Measurements from ENCODE around the gene LYPD3. TPM values are rescaled to one million over a fixed set of nuclear protein-coding genes. Genes with fewer than 3 reads are reported as not detected.
"Not testable (repeated sequence)": the region's sequence is repeated elsewhere in the genome, so short reads cannot be mapped to it uniquely, and the experiment has no call there.

The LYPD3 gene
- total RNA-seq (under 1 TPM; 0.20 to 0.53 (median 0.31) TPM), polyA plus RNA-seq (1 to 10 TPM in 1 of 2 donors, under 1 TPM in 1; 0.38 to 1.7 TPM)

DNA sequence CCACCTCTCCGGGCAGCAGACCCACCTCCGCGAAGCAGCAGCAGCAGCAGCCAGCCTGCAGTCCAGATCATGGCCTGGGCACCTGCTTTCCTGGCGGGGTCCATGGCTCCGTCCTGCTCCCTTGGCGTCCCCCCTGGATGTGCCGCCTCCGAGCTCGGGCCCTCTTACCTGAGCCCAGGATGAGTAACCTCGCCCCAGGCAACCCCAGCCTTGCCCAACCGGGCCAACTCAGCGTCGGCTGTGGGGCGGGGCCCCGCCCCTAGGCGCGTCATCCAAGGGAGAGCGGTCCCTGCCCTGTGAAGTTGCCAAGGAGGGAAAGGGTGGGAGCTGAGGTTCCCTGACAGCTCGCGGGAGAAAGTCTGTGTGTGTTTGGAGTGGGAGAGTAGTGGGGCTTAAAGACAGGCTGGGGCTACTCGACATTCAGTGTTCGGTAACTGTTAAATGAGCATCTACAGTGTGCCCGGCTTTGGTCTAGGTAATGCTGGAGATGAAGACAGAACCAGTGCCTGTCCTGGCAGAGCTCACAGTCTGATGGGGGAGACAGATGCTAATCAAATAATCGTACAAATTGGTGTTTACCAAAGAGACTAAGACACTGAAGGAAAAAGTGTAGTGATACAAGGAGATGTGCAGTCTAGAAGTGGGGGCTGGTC lies at the start of gene LYPD3:
Gene LYPD3, minus strand, starts transcription at position 141 of the 653 bp plus-strand sequence. Its CDS starts 37 bp downstream, at position 104.
- 24 to 32% methylated on average over 24 of the region's 24 CpGs for WGBS, 2 donors
- TF ChIP-seq, protein P1, sequence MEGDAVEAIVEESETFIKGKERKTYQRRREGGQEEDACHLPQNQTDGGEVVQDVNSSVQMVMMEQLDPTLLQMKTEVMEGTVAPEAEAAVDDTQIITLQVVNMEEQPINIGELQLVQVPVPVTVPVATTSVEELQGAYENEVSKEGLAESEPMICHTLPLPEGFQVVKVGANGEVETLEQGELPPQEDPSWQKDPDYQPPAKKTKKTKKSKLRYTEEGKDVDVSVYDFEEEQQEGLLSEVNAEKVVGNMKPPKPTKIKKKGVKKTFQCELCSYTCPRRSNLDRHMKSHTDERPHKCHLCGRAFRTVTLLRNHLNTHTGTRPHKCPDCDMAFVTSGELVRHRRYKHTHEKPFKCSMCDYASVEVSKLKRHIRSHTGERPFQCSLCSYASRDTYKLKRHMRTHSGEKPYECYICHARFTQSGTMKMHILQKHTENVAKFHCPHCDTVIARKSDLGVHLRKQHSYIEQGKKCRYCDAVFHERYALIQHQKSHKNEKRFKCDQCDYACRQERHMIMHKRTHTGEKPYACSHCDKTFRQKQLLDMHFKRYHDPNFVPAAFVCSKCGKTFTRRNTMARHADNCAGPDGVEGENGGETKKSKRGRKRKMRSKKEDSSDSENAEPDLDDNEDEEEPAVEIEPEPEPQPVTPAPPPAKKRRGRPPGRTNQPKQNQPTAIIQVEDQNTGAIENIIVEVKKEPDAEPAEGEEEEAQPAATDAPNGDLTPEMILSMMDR (IDR thresholded peaks at IDR 0.05) = no peak
- intact Hi-C loops (cut with DNase I) = no loop called here
- Histone ChIP-seq H3K27me3 (no peaks in the 10 kb centered on the region), H3K27ac (no peak within 1 kb of the TSS), H3K36me3 (no peaks in the 10 kb centered on the region), H3K4me3 (peak within 1 kb of the TSS in 1 of 4 donors; percentile 69), H3K4me1 (peaks cover 0 to 3% (median 0%) of the 10 kb centered on the region in 3 donors), H3K9me3 (no peaks in the 10 kb centered on the region)
- DNase-seq = peak in 3 of 6 donors; percentile 22 to 72 (median 59)
- no peak for ATAC-seq
- FAIRE-seq = no peak

DNA sequence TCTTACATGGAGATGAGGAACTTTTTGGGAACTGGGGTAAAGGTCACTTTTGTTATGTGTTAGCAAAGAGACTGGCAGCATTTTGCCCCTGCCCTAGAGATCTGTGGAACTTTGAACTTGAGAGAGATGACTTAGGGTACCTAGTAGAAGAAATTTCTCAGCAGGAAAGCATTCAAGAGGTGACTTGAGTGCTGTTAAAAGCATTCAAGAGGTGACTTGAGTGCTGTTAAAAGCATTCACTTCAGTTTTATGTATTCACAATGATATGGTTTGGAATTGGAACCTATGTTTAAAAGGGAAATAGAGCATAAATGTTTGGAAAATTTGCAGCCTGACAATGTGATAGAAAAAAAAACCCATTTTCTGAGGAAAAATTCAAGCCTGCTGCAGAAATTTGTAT lies 47.0 kb upstream of the LYPD3 start:
- DNase-seq; ATAC-seq; FAIRE-seq; H3K9me3 ChIP-seq; H3K36me3 ChIP-seq; H3K27me3 ChIP-seq; H3K4me1 ChIP-seq; intact Hi-C loops (cut with DNase I); H3K4me3 ChIP-seq; H3K27ac ChIP-seq: not testable (repeated sequence)

- Histone ChIP-seq H3K27ac (no peak overlapping the region), H3K36me3 (peaks cover 0 to 2% (median 0%) of the 10 kb centered on the region in 3 donors), H3K27me3 (no peaks in the 10 kb centered on the region), H3K4me1 (no peaks in the 10 kb centered on the region), H3K9me3 (no peaks in the 10 kb centered on the region), H3K4me3 (no peak overlapping the region)
- TF ChIP-seq, protein P1 (IDR thresholded peaks at IDR 0.05) = no peak
- FAIRE-seq = no peak
- intact Hi-C loops (cut with DNase I) = no loop called here
- no peak for DNase-seq
- no peak for ATAC-seq
- 91 to 94% methylated on average over 5 of the region's 5 CpGs for WGBS, 2 donors
Measured at GRCh38 chr19:43511324-43511723, 45.9 kb upstream of the LYPD3 start.

DNA sequence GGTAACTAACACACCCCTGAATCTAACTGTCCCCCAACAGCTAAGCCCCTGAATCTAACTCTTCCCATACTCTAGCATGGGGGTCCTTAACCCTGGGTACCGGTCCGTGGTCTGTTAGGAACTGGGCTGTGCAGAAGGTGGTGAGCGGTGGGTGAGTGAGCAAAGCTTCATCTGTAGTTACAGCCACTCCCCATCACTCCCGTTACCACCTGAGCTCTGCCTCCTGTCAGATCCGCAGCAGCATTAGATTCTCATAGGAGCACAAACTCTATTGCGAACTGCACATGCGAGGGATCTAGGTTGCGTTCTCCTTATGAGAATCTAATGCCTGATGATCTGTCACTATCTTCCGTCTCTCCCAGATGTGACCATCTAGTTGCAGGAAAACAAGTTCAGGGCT lies 45.3 kb upstream of the LYPD3 start:
- ATAC-seq = no peak
- Histone ChIP-seq H3K4me1 (no peaks in the 10 kb centered on the region), H3K36me3 (peaks cover 0 to 2% (median 0%) of the 10 kb centered on the region in 3 donors), H3K9me3 (no peaks in the 10 kb centered on the region), H3K27me3 (no peaks in the 10 kb centered on the region), H3K27ac (no peak overlapping the region), H3K4me3 (no peak overlapping the region)
- TF ChIP-seq, protein P1 (IDR thresholded peaks at IDR 0.05) = no peak
- intact Hi-C loops (cut with DNase I) = no loop called here
- no peak for DNase-seq
- WGBS, 2 donors = 95 to 96% methylated on average over 9 of the region's 9 CpGs
- no peak for FAIRE-seq

GRCh38 chr19:43507880-43508279 lies 42.5 kb upstream of the LYPD3 start:
- no peak for ATAC-seq
- DNase-seq = no peak

More at GRCh38 chr19:43507880-43508279, 42.5 kb upstream of the LYPD3 start:
- Histone ChIP-seq H3K27ac (no peak overlapping the region), H3K36me3 (peaks cover 0 to 2% (median 0%) of the 10 kb centered on the region in 3 donors), H3K4me3 (no peak overlapping the region), H3K27me3 (no peaks in the 10 kb centered on the region), H3K9me3 (no peaks in the 10 kb centered on the region), H3K4me1 (peaks cover 0 to 4% (median 0%) of the 10 kb centered on the region in 3 donors)
- intact Hi-C loops (cut with DNase I) = no loop called here
- TF ChIP-seq, protein P1 (IDR thresholded peaks at IDR 0.05) = no peak
- 90 to 97% methylated on average over 2 of the region's 2 CpGs for WGBS, 2 donors
- no peak for FAIRE-seq
